Activated naive CD8-positive, alpha-beta T cell treated with anti-CD3 and anti-CD28 coated beads, Interleukin-2, amount 50 U/mL, for 24 hours (primary cell): ENCODE results near the gene MPHOSPH10.
"Not testable (repeated sequence)": the region's sequence is repeated elsewhere in the genome, so short reads cannot be mapped to it uniquely, and the experiment has no call there.

Source experiments
- ATAC-seq: fragments of 150-1000 bp; cut with Tn5 transposase; one replicate; pipeline ENCODE4 v1.10.0; 2021
- DNase-seq: peaks from one replicate; pipeline ENCODE4 v3.0.0; 2021
- H3K27ac Mint-ChIP-seq: one replicate; pipeline ENCODE4 v1.8.0; 2021; ENCODE audit warnings: mild to moderate bottlenecking, mixed read lengths
- H3K27me3 Mint-ChIP-seq: one replicate; pipeline ENCODE4 v1.8.0; 2021; ENCODE audit warnings: mixed read lengths
- H3K36me3 Mint-ChIP-seq: one replicate; pipeline ENCODE4 v1.8.0; 2021; ENCODE audit warnings: low read depth, mixed read lengths
- H3K4me1 Mint-ChIP-seq: one replicate; pipeline ENCODE4 v1.8.0; 2021; ENCODE audit warnings: mixed read lengths
- H3K4me3 Mint-ChIP-seq: one replicate; pipeline ENCODE4 v1.8.0; 2021; ENCODE audit warnings: mild to moderate bottlenecking, moderate library complexity, mixed read lengths
- H3K9me3 Mint-ChIP-seq: one replicate; pipeline ENCODE4 v1.8.0; 2021; ENCODE audit warnings: mixed read lengths

The MPHOSPH10 gene

GRCh38 chr2:71130152-71130904, at the start of gene MPHOSPH10, which contains the start of gene MCEE:
Gene MPHOSPH10 (plus strand): TSS chr2:71130634. CDS start chr2:71130666, 32 bp downstream.
Gene MCEE (minus strand): TSS chr2:71130229. CDS start chr2:71130219, 10 bp downstream.
- peak; percentile 90 for DNase-seq
- Mint-ChIP-seq H3K36me3 (peaks cover 12% of the 10 kb centered on the region), H3K4me3 (no peak within 1 kb of the TSS), H3K27ac (no peak within 1 kb of the TSS), H3K27me3 (no peaks in the 10 kb centered on the region), H3K4me1 (peaks cover 22% of the 10 kb centered on the region), H3K9me3 (no peaks in the 10 kb centered on the region)
- peak; percentile 94 for ATAC-seq

GRCh38 chr2:71082402-71083252, 47.8 kb upstream of the MPHOSPH10 start:
- peak overlapping the region; percentile 6 for H3K4me3 Mint-ChIP-seq

GRCh38 chr2:71083297-71083696, 47.1 kb upstream of the MPHOSPH10 start:
- H3K4me3 Mint-ChIP-seq, H3K27me3 Mint-ChIP-seq, DNase-seq, ATAC-seq, H3K27ac Mint-ChIP-seq, H3K36me3 Mint-ChIP-seq, H3K9me3 Mint-ChIP-seq: not testable (repeated sequence)
- peaks cover 18% of the 10 kb centered on the region for H3K4me1 Mint-ChIP-seq

More at GRCh38 chr2:71082402-71083252, 47.8 kb upstream of the MPHOSPH10 start:
- ATAC-seq = peak; percentile 93
- Mint-ChIP-seq H3K27ac (peak overlapping the region; percentile 59), H3K36me3 (peaks cover 6% of the 10 kb centered on the region), H3K27me3 (peaks cover 2% of the 10 kb centered on the region), H3K9me3 (no peaks in the 10 kb centered on the region), H3K4me1 (peaks cover 18% of the 10 kb centered on the region)
- DNase-seq = peak; percentile 67

GRCh38 chr2:71083752-71084312, 46.6 kb upstream of the MPHOSPH10 start:
- not testable (repeated sequence) for H3K27me3 Mint-ChIP-seq, H3K4me3 Mint-ChIP-seq, H3K36me3 Mint-ChIP-seq, ATAC-seq, H3K27ac Mint-ChIP-seq, DNase-seq, H3K9me3 Mint-ChIP-seq
- peaks cover 18% of the 10 kb centered on the region for H3K4me1 Mint-ChIP-seq

- H3K36me3 Mint-ChIP-seq, H3K9me3 Mint-ChIP-seq, H3K4me3 Mint-ChIP-seq, H3K27me3 Mint-ChIP-seq, ATAC-seq, DNase-seq, H3K27ac Mint-ChIP-seq: not testable (repeated sequence)
- peaks cover 18% of the 10 kb centered on the region for H3K4me1 Mint-ChIP-seq
Measured at GRCh38 chr2:71085325-71086003, 45.0 kb upstream of the MPHOSPH10 start.

- not testable (repeated sequence) for H3K4me1 Mint-ChIP-seq, H3K36me3 Mint-ChIP-seq, H3K27ac Mint-ChIP-seq, H3K27me3 Mint-ChIP-seq, H3K9me3 Mint-ChIP-seq, ATAC-seq, H3K4me3 Mint-ChIP-seq, DNase-seq
Measured at GRCh38 chr2:71089475-71089874, 41.0 kb upstream of the MPHOSPH10 start.

GRCh38 chr2:71091808-71092207, 38.6 kb upstream of the MPHOSPH10 start:
- not testable (repeated sequence) for H3K36me3 Mint-ChIP-seq, H3K4me3 Mint-ChIP-seq, H3K27ac Mint-ChIP-seq, ATAC-seq, H3K9me3 Mint-ChIP-seq, DNase-seq, H3K4me1 Mint-ChIP-seq, H3K27me3 Mint-ChIP-seq

GRCh38 chr2:71092491-71093260, 37.8 kb upstream of the MPHOSPH10 start:
- not testable (repeated sequence) for H3K36me3 Mint-ChIP-seq, ATAC-seq, H3K4me3 Mint-ChIP-seq, DNase-seq, H3K9me3 Mint-ChIP-seq, H3K4me1 Mint-ChIP-seq, H3K27me3 Mint-ChIP-seq, H3K27ac Mint-ChIP-seq

- Mint-ChIP-seq H3K27me3 (peaks cover 4% of the 10 kb centered on the region), H3K4me1 (no peaks in the 10 kb centered on the region), H3K4me3 (no peak overlapping the region), H3K27ac (no peak overlapping the region), H3K36me3 (no peaks in the 10 kb centered on the region), H3K9me3 (peaks cover 1% of the 10 kb centered on the region)
- DNase-seq = peak; percentile 58
- no peak for ATAC-seq
Measured at GRCh38 chr2:71100195-71100964, 30.1 kb upstream of the MPHOSPH10 start.

- Mint-ChIP-seq H3K27me3 (peaks cover 4% of the 10 kb centered on the region), H3K27ac (no peak overlapping the region), H3K4me3 (no peak overlapping the region), H3K9me3 (peaks cover 4% of the 10 kb centered on the region), H3K4me1 (no peaks in the 10 kb centered on the region), H3K36me3 (no peaks in the 10 kb centered on the region)
- ATAC-seq (no peak), DNase-seq (no peak)
Measured at GRCh38 chr2:71101656-71102055, 28.8 kb upstream of the MPHOSPH10 start.

GRCh38 chr2:71102981-71103681, 27.3 kb upstream of the MPHOSPH10 start:
- ATAC-seq = no peak
- no peak overlapping the region for H3K27ac Mint-ChIP-seq
- H3K4me1 Mint-ChIP-seq = no peaks in the 10 kb centered on the region
- no peak for DNase-seq
- H3K4me3 Mint-ChIP-seq = no peak overlapping the region
- H3K9me3 Mint-ChIP-seq = peaks cover 4% of the 10 kb centered on the region
- H3K27me3 Mint-ChIP-seq = no peaks in the 10 kb centered on the region
- H3K36me3 Mint-ChIP-seq = peaks cover 1% of the 10 kb centered on the region

GRCh38 chr2:71103809-71104208, 26.6 kb upstream of the MPHOSPH10 start:
- ATAC-seq = no peak
- Mint-ChIP-seq H3K27ac (no peak overlapping the region), H3K4me1 (no peaks in the 10 kb centered on the region)

GRCh38 chr2:71106463-71106862, 24.0 kb upstream of the MPHOSPH10 start:
- H3K36me3 Mint-ChIP-seq, H3K4me3 Mint-ChIP-seq, H3K27ac Mint-ChIP-seq, H3K4me1 Mint-ChIP-seq, ATAC-seq, H3K9me3 Mint-ChIP-seq, H3K27me3 Mint-ChIP-seq, DNase-seq: not testable (repeated sequence)

More at GRCh38 chr2:71103809-71104208, 26.6 kb upstream of the MPHOSPH10 start:
- Mint-ChIP-seq H3K36me3 (peaks cover 6% of the 10 kb centered on the region), H3K27me3 (no peaks in the 10 kb centered on the region), H3K9me3 (peaks cover 4% of the 10 kb centered on the region), H3K4me3 (no peak overlapping the region)
- no peak for DNase-seq
